ENCODE data around the gene ATP6V1E1. TPM values are rescaled to one million over a fixed set of nuclear protein-coding genes. Genes with fewer than 3 reads are reported as not detected.

ATP6V1E1 gene
- total and polyA plus RNA-seq, 2 of the 13 experiments (the other 11 are each of a cell fraction or from before 2014, with no cell fraction given), result 69.3 to 90.9 TPM

GRCh38 chr22:17580441-17581031 is 48.0 kb downstream of the ATP6V1E1 start (continued):
- TF ChIP-seq ZKSCAN8 (CRISPR knock-in tag; IDR thresholded peaks at IDR 0.05; ENCODE audit: borderline replicate concordance) (no peak), HMGA1 (CRISPR knock-in tag; conservative IDR thresholded peaks at IDR 0.05) (no peak), HIC2 (CRISPR knock-in tag; IDR thresholded peaks at IDR 0.05; ENCODE audit: low read depth) (no peak; the same call in 1 of the 2 replicates), ZNF367 (CRISPR knock-in tag; IDR thresholded peaks at IDR 0.05; ENCODE audit: borderline replicate concordance) (no peak), ZNF629 (CRISPR knock-in tag; conservative IDR thresholded peaks at IDR 0.05) (no peak), ZNF274 (CRISPR knock-in tag; IDR thresholded peaks at IDR 0.05) (0 out of 2 replicates have a peak, but pooled peaks have one; percentile 32), ATF7 (IDR thresholded peaks at IDR 0.05) (no peak), ATF7 (CRISPR knock-in tag; IDR thresholded peaks at IDR 0.05) (no peak), ZNF354B (CRISPR knock-in tag; IDR thresholded peaks at IDR 0.05) (no peak), ZNF407 (CRISPR knock-in tag; IDR thresholded peaks at IDR 0.05; ENCODE audit: not compliant biosample characterization) (peak; percentile 99), SMARCE1 (IDR thresholded peaks at IDR 0.05; ENCODE audit: borderline replicate concordance) (no peak), ZNF644 (CRISPR knock-in tag; IDR thresholded peaks at IDR 0.05; ENCODE audit: low read depth) (no peak)
- TF ChIP-seq, protein P1, sequence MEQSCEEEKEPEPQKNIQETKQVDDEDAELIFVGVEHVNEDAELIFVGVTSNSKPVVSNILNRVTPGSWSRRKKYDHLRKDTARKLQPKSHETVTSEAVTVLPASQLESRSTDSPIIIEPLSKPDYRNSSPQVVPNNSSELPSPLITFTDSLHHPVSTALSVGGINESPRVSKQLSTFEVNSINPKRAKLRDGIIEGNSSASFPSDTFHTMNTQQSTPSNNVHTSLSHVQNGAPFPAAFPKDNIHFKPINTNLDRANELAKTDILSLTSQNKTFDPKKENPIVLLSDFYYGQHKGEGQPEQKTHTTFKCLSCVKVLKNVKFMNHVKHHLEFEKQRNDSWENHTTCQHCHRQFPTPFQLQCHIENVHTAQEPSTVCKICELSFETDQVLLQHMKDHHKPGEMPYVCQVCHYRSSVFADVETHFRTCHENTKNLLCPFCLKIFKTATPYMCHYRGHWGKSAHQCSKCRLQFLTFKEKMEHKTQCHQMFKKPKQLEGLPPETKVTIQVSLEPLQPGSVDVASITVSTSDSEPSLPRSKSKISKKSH (CRISPR knock-in tag; IDR thresholded peaks at IDR 0.05; ENCODE audit: borderline replicate concordance), result no peak
- TF ChIP-seq, protein P2, sequence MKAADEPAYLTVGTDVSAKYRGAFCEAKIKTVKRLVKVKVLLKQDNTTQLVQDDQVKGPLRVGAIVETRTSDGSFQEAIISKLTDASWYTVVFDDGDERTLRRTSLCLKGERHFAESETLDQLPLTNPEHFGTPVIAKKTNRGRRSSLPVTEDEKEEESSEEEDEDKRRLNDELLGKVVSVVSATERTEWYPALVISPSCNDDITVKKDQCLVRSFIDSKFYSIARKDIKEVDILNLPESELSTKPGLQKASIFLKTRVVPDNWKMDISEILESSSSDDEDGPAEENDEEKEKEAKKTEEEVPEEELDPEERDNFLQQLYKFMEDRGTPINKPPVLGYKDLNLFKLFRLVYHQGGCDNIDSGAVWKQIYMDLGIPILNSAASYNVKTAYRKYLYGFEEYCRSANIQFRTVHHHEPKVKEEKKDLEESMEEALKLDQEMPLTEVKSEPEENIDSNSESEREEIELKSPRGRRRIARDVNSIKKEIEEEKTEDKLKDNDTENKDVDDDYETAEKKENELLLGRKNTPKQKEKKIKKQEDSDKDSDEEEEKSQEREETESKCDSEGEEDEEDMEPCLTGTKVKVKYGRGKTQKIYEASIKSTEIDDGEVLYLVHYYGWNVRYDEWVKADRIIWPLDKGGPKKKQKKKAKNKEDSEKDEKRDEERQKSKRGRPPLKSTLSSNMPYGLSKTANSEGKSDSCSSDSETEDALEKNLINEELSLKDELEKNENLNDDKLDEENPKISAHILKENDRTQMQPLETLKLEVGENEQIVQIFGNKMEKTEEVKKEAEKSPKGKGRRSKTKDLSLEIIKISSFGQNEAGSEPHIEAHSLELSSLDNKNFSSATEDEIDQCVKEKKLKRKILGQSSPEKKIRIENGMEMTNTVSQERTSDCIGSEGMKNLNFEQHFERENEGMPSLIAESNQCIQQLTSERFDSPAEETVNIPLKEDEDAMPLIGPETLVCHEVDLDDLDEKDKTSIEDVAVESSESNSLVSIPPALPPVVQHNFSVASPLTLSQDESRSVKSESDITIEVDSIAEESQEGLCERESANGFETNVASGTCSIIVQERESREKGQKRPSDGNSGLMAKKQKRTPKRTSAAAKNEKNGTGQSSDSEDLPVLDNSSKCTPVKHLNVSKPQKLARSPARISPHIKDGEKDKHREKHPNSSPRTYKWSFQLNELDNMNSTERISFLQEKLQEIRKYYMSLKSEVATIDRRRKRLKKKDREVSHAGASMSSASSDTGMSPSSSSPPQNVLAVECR (CRISPR knock-in tag; IDR thresholded peaks at IDR 0.05; ENCODE audit: borderline replicate concordance), result peak; percentile 31; the same call in 1 of the 2 replicates

Data from HepG2 (cell line).